Activated CD4-positive, alpha-beta T cell treated with anti-CD3 and anti-CD28 coated beads, Interleukin-2, amount 50 U/mL, for 24 hours (primary cell): Measurements from ENCODE around the gene RNF103.
"Not testable (repeated sequence)": the region's sequence is repeated elsewhere in the genome, so short reads cannot be mapped to it uniquely, and the experiment has no call there.

ENCODE experiments used
- DNase-seq, 2 donors: peaks; one replicate each; pipeline ENCODE4 v3.0.0-alpha.2; 2020; ENCODE audit warnings: low read depth in 1 of 2, low spot score in 1 of 2

The RNF103 gene

GRCh38 chr2:86623494-86624266 is at the start of gene RNF103:
Gene RNF103, minus strand, starts transcription at chr2:86623865. Its CDS starts 979 bp downstream, at chr2:86622886.
- peak; percentile 81 to 90 for DNase-seq

GRCh38 chr2:86673011-86673410 is 49.3 kb upstream of the RNF103 start:
- no peak for DNase-seq

- no peak for DNase-seq
These were observed 48.4 kb upstream of the RNF103 start for GRCh38 chr2:86672027-86672545.

GRCh38 chr2:86671337-86671981 is 47.8 kb upstream of the RNF103 start:
- no peak for DNase-seq

GRCh38 chr2:86669323-86669722 is 45.7 kb upstream of the RNF103 start:
- DNase-seq, result not testable (repeated sequence)

GRCh38 chr2:86661333-86661732 is 37.7 kb upstream of the RNF103 start:
- DNase-seq, result no peak

GRCh38 chr2:86650188-86650587 is 26.5 kb upstream of the RNF103 start:
- DNase-seq, result no peak

GRCh38 chr2:86649119-86649947 is 25.7 kb upstream of the RNF103 start:
- no peak for DNase-seq

GRCh38 chr2:86648681-86649080 is 25.0 kb upstream of the RNF103 start:
- no peak for DNase-seq

GRCh38 chr2:86646865-86647264 is 23.2 kb upstream of the RNF103 start:
- no peak for DNase-seq

GRCh38 chr2:86646329-86646728 is 22.7 kb upstream of the RNF103 start:
- no peak for DNase-seq

GRCh38 chr2:86645752-86646151 is 22.1 kb upstream of the RNF103 start:
- DNase-seq, result no peak

GRCh38 chr2:86638712-86639111 is 15.0 kb upstream of the RNF103 start:
- DNase-seq, result no peak

GRCh38 chr2:86636842-86637241 is 13.2 kb upstream of the RNF103 start:
- DNase-seq, result no peak

GRCh38 chr2:86634352-86634751 is 10.7 kb upstream of the RNF103 start:
- DNase-seq, result no peak

- no peak for DNase-seq
These were observed 9.5 kb upstream of the RNF103 start for GRCh38 chr2:86633155-86633651.

- no peak for DNase-seq
These were observed 9.0 kb upstream of the RNF103 start for GRCh38 chr2:86632672-86633071.

GRCh38 chr2:86631846-86632485 is 8.3 kb upstream of the RNF103 start:
- no peak for DNase-seq

- no peak for DNase-seq
These were observed 4.4 kb upstream of the RNF103 start for GRCh38 chr2:86628091-86628522.

GRCh38 chr2:86627550-86627949 is 3.9 kb upstream of the RNF103 start:
- no peak for DNase-seq

GRCh38 chr2:86625096-86625495 is 1.4 kb upstream of the RNF103 start:
- DNase-seq, result no peak
